Fibroblast of skin of left quadriceps (primary cell): ENCODE measurements around the gene THADA.
A peak's percentile ranks its signal among the peaks of the same experiment; 100 is the strongest.
"Not testable (repeated sequence)": the region's sequence is repeated elsewhere in the genome, so short reads cannot be mapped to it uniquely, and the experiment has no call there.

Experiments used
- DNase-seq, 2 experiments: peaks; one replicate each; pipeline ENCODE4 v3.0.0-alpha.2; 2013; ENCODE audit warnings: low read depth in 2 of 2

The THADA gene

DNA sequence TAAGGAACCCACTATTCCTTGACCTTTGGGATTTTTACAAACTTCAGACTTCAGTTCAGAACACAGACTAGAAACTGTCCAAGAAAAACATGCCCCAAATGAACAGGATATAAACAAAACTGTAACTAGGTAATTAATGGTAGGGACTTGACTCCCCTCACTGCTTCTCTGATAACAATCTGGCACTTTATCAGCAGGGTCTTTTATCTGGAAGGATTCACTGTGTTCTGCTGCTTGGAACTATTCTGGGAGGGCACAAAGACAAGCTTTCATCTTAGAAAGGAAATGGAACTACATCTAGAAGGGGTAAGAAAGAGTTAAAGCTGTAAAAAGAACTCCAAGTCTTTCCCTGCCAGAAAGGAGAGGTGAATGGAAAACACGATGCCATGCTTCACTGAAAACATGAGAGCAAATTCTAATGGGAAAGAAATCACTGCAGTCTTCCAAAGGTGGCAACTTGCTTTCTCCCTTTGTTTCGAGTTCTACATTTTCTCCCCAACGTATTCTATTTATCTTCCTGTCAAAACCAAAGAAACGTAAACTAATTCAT, 181.2 kb downstream of the THADA start:
- no peak for DNase-seq

DNA sequence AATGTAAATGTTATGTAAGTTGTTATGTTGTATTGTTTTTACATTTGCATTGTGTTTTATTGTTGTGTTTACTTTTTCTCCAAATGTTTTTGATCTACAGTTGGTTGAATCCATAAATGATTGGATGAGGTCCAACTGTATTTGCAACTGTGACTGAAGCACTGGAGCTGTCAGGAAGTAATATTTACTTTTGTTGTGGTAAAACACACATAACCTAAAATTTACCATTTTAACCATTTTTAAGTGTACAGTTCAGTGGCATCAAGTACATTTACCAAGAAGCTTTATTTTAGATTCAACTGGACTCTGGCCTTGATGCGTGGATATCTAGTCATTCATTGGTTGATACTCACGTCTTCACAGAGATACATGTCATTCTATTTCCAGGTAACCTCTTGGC, 181.8 kb downstream of the THADA start:
- no peak for DNase-seq

GRCh38 chr2:43412114-43412753, 183.6 kb downstream of the THADA start:
- no peak for DNase-seq

DNA sequence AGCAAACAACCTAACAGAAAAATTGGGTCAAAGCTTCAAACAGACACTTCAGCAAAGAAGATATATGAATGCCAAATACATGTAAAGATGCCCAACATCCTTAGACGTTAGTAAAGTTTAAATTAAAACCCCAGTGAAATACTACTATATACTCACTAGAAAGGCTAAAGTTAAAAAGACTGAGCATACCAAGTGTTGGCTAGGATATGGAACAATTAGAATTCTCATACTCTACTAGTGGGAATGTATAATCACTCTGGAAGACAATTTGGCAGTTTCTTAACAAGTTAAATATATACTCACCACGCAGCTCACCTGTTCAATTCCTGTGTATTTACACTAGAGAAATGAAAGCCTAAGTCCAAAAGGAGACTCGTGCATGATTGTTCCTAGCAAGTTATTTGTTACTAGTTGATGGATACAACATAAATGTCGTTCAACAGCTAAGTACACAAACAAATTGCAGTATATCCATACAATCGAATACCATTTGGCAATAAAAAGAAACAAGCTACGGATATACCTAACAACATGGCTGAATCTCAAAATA, 185.7 kb downstream of the THADA start:
- no peak for DNase-seq

DNA sequence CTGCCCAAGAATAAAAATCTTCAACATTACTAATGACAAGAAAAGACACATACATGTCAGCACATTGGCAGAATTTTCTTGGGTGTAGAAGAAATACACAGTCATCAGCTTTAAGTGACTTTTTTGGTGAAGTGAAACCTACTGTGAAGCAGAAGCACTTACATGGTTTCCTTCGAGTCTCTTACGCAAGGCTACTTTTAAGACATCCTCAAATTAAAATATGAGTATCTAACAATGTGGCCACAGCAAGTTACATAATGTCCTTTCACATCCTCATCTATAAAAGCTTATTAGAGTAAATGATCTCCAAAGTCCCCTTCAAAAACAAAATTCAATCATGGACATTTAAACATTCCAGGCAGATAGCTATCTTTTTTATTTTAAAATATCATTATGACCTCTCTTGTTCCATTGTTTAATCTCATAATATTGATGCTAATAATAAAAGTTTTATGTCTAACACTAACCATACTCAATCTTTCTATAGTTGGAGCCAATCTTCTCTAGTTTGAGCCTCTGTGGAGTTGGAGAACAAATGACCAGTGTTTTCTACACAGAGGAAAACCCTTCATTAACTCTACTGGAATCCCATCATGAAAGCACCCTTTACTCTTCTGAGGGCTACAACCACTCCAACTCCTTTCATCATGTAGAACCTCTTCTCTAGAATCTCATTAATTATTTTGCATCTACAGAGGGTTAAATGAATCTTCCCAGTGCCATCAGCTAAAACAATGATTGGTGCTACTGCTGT, 187.3 kb downstream of the THADA start:
- no peak for DNase-seq

DNA sequence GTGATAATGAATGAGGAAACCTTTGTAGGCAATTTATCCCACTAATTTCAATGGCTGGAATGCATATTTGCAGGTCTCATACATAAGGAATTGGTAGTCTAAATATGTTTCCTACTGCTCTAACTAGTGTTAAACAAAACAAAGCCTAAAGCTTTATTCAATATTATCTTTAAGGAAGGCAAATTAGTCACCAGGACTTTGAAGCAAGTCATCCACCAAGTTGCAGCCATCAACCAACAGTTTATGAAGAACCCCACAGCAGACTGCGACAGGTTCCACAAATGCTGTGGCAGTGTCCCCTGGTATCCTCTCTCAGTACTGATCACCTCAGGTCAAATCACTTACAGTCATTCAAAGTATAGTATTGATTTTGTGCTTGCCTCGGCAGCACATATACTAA, 187.9 kb downstream of the THADA start:
- DNase-seq = no peak

- DNase-seq = no peak
Observed at GRCh38 chr2:43406651-43407279, 189.1 kb downstream of the THADA start.

DNA sequence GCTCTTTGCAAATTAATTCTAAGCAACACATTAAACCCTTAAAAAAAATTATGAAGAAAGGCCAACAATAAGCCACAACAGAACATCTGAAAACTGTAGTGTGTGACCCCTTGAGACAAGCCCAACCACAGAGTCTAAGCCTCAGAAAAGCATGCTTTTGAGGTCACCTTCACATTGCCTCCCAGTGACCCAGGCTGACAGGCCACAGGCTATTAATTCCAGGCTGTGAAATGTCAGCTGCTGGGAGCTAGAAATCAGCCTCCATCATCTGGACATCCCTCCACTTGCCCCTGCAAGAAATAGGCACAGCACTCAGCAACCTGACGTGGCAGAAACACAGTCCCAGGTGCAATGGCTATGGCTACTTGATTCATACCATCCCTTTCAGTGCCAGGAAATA, 190.0 kb downstream of the THADA start:
- no peak for DNase-seq

DNA sequence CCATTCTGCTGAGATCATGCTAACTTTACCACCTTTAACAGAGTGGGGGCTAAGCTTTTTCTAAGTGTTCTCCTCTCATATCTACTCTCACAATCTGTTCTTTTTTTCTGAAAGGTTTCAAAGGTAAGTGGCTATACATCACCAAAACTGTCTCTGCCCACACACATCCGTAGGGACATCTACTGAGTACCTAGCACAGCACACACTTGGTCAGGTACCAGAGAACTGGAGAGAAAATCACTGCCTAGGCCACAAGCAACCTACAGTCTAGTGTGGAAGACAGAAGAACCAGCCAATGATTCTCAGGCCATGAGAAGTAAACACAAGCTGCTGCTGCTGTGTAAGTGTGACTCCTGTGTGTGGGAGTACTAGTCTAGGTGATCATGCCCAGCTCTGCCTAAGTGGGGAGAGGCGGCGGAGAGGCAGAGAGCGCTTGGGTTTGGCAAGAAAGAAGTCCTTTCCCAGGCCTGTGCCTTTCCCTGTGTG, 193.3 kb downstream of the THADA start:
- DNase-seq = no peak

GRCh38 chr2:43402002-43402401, 193.8 kb downstream of the THADA start:
- DNase-seq = no peak

- no peak for DNase-seq
Observed at GRCh38 chr2:43400508-43400907, 195.3 kb downstream of the THADA start.

DNA sequence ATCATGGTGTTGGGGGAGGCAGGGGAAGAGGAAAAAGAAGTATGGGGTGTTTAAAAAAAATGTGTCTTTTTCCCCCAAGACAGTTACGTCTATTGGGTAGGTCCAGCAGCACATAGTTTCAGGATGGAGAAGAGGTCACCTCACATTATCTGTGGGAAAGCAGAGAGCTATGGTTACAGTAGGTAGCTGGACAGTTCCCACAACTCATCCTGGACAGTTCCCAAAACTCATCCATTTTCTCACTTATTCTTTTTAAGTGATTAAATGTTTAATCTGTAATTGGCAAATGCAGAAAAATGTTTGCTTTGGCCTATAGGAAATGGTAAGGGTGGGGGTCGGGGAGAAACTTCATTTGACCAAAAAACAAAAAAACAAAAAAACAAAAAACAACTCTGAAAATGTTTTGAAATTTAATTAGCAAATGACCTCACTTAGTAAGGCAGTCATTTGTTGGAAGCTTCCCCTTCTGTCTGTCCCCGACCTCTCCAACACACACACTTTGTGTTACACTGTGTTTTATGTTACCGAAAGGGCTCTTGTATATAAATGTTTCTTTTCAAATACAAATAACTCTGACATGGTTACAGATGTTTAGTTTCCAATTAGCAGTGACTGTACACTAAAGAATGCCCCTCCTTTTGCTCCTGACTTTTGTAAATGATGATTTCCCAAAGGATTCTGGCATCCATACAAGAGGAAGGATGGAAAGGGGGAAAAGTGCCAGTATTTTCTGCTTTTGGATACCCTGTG, 196.1 kb downstream of the THADA start:
- DNase-seq = peak; percentile 78 to 82

- no peak for DNase-seq
Observed at GRCh38 chr2:43399098-43399497, 196.7 kb downstream of the THADA start.

DNA sequence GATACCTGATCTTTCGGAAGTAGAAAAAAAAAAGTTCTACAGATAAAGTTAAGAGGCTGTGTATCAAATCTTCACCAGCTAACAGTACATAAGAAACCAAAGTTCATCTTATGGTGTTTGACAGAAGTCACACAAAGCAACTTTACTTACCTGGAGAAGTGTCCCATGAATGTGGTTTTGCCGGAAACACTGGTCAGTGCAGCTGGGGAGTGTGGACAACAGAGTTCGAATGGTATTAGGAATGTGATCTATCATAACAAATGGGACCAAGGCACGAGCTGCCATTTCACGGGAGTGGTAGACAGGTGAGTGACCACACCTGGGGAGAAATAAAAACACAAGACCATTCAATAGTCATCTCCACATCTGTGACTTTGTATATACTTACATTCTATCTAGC, 198.0 kb downstream of the THADA start:
- no peak for DNase-seq

DNA sequence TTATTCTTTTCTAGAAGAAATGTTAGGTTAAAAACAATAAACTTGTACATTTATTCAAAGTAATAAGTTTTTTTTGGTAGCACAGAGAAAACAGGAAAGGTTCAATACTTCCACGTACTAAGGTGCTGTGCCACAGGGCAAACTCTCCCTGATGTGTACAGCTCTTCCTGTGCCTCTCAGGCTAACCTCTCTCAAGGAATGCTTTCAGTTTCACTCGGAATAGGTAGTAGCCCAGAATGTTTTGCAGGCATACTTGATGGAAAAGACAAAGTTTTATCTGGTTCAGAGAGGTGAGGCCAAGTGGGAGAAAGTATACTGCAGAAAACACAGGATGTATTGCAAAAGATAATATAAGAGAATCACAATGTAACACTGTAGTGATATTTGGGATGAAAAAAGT, 198.4 kb downstream of the THADA start:
- no peak for DNase-seq

GRCh38 chr2:43396344-43396743, 199.5 kb downstream of the THADA start:
- not testable (repeated sequence) for DNase-seq

DNA sequence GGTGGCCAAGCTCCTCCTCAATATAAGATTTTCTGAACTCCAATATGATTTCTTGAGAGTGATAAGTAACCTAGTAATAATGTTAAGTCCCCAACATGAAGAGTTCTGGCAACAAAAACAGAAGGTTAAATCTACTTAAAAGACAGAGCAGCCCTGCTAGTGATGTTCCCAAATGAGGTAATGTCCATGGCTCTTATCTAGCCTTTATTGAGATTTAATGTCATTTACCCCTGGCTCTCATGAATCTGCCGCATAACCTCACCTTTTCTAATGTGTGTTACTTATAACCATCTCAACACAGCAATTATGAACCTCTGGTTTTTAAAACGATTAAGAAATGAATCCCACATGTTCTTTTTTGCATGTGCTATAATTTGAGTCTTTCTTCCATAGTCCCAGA, 201.9 kb downstream of the THADA start:
- no peak for DNase-seq

GRCh38 chr2:43391878-43392215, 204.0 kb downstream of the THADA start:
- DNase-seq = peak; percentile 25 to 26

GRCh38 chr2:43391201-43391877, 204.5 kb downstream of the THADA start:
- no peak for DNase-seq

GRCh38 chr2:43389581-43390466, 206.0 kb downstream of the THADA start:
- DNase-seq = no peak
